Activated CD8-positive, alpha-beta memory T cell treated with anti-CD3 and anti-CD28 coated beads, Interleukin-2, amount 50 U/mL, for 1 hour (primary cell): ENCODE measurements around the gene DNTT.

Source experiments
- DNase-seq: peaks from one replicate; pipeline ENCODE4 v3.0.0-alpha.2; 2020; ENCODE audit errors: extremely low read depth

The DNTT gene

DNA sequence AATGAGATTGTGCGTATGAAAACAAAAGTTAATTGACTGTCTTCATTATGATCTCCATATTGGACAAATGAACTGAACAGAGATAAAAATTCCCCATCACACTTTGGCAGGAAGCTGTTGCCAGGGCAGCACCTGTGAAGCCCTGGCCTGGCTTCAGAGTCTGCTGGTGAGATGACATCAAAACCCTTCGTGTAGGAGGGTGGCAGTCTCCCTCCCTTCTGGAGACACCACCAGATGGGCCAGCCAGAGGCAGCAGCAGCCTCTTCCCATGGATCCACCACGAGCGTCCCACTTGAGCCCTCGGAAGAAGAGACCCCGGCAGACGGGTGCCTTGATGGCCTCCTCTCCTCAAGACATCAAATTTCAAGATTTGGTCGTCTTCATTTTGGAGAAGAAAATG is at the start of gene DNTT:
Gene DNTT (plus strand): TSS at position 205 of the 400 bp plus-strand sequence. CDS start 64 bp downstream, at position 269.
- DNase-seq: no peak

DNA sequence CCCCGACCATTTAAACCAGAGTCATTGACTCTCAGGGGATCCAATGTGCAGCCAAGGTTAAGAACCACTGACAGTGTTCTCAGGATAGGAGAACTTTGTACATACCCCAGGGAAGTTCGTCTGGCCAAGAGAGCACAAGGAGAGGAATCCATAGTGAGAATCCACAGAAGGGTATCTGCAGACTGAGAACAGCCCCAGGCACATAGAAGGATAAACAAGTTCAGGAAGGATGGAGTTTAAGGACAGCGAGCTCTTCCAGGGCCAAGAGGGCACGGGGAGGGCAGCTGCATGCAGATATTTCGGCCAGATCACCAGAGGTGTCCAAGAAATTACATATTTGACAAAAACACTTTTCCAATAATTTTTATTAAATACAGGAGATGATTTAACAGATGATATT is 49.3 kb upstream of the DNTT start:
- no peak for DNase-seq

- DNase-seq: no peak
Measured at GRCh38 chr10:96255549-96256333, 48.5 kb upstream of the DNTT start.

DNA sequence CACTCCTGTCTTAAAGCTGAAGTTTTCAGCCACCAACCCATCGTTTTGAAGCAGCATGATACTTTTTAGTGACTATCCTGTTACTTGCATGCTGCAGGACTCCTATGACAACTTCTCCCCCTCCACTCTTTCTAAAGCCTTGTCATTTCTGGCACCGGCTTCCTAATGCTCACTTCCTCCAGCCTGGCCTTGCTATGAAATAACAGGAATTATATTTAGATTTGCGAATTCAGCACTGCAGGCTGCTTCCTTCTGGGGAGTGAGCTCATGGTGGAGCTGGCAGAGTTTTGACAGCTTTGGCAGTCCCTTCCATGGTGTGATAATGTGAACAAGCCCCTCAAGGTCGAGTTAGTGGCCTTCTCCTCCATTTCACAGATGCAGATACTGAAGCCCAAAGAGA is 46.3 kb upstream of the DNTT start:
- no peak for DNase-seq

DNA sequence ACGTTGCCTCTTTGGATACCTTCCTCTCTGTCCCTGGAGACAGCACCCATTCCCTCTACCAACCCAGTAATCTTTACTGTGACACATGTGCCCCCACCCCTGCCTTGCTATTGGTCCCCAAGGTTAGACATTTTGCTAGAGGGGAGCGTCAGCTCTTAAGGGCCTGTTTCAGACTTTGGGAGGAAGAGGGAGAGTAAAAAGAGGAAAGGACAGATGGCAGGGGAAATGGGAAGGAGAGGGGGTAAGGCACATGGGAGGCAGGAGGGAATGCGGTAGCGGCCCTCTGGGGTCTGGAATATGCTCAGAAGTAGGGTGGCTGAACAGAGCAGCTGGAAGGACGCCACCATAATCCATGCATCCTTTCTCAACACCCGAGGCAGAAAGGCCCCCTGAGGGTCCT is 45.1 kb upstream of the DNTT start:
- DNase-seq: no peak

GRCh38 chr10:96260014-96260413 is 44.2 kb upstream of the DNTT start:
- no peak for DNase-seq

GRCh38 chr10:96261132-96261531 is 43.1 kb upstream of the DNTT start:
- no peak for DNase-seq

DNA sequence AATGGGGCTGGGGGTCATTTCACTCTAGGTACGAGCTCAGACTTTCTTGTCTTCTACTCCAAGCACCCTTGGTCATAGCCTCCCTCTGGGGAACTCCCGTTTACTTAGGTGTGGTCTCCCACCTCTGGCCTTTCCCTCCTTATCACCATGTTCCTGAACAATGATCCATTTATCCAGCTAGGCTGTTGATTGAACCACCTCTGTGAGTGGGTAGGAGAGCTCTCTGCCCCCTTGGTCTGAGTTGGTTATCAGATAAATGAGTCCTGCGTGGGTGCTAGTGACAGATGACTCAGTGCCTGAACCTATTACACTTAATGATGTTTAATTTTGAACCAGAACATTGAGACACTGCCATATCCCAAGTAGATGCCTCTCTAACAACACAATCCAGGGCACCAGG is 42.3 kb upstream of the DNTT start:
- no peak for DNase-seq

GRCh38 chr10:96263176-96263575 is 41.1 kb upstream of the DNTT start:
- no peak for DNase-seq

DNA sequence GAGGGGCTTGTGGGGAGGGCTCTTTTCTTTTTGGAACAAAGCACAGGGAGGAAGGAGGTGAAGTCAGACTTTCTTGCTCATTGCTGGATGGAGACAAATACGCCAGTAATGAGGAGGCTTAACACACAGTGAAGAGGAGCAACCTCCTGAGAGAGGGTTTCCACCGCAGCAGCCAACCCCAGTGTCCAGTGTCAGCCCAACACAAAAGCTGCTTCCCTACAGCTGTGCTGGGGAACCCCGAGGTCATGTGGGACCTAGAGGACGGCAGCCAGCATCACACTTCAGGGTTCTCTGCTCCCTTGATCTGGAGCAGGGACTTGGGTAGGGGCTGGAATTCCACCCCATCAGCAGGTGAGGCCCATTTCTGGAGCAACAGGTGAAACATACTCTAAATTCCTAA is 40.6 kb upstream of the DNTT start:
- DNase-seq: no peak

- no peak for DNase-seq
Measured at GRCh38 chr10:96264938-96265337, 39.3 kb upstream of the DNTT start.

- no peak for DNase-seq
Measured at GRCh38 chr10:96266118-96266770, 38.0 kb upstream of the DNTT start.

GRCh38 chr10:96267234-96267705 is 37.0 kb upstream of the DNTT start:
- DNase-seq: no peak

GRCh38 chr10:96268341-96268909 is 35.8 kb upstream of the DNTT start:
- DNase-seq: no peak

- DNase-seq: no peak
Measured at GRCh38 chr10:96269438-96270300, 34.6 kb upstream of the DNTT start.

DNA sequence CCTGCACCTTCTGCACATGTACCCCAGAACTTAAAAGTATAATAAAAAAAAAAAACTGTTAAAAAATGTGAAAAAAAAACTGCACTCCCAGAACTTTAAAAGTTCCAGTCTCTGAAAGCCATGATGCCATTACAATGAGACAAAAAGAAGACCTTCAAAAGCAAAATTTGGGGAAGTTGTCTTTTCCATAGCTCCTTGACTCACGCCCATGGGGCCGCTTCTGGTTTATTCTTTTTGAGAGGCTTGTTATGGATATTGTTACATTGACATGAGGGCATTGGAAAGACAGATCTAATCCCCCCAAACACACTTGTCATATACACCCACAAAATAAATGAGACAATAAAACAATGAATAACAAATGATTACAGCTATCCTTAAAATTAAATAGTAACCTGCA is 33.7 kb upstream of the DNTT start:
- no peak for DNase-seq

DNA sequence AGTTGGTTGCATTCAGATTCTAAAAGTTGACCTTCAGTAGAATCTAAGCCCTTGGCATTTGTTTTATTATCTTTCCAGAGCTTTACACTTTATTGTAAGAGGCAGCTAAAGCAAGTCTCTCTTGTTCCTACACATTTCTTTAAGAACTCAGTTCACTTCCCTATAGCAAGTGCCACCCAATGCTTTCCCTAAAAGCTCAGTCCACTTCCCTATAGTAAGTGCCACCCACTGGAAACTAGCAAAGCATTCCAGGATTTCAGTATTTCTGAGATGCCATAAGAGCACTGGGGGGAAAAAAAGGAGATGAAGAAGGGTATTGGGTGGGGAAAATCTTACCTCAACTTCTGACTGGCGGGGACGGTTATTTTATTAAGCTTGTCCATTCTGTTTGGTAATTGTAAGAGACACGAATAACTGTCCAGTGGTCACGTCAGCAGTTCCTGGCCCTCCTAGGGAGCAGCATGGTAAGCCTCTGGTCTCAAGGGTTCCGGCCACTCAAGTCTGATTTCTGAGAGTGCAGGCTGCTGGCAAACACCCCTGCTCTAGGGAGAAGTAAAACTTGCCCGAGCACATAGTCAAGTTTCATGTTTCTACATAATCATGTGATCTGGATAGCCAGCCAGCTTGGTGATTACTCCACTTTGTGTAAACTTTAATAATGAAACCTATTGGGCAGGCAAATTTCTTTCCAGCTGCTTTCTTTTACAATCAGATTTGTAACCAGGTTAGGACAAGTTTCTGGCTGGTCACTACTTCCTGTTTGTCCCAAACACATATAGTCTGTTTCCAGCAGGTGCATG is 33.0 kb upstream of the DNTT start, which contains the start of gene BLNK:
Gene BLNK (minus strand): TSS at position 554 of the 800 bp plus-strand sequence. CDS start 171 bp downstream, at position 383.
- no peak for DNase-seq

DNA sequence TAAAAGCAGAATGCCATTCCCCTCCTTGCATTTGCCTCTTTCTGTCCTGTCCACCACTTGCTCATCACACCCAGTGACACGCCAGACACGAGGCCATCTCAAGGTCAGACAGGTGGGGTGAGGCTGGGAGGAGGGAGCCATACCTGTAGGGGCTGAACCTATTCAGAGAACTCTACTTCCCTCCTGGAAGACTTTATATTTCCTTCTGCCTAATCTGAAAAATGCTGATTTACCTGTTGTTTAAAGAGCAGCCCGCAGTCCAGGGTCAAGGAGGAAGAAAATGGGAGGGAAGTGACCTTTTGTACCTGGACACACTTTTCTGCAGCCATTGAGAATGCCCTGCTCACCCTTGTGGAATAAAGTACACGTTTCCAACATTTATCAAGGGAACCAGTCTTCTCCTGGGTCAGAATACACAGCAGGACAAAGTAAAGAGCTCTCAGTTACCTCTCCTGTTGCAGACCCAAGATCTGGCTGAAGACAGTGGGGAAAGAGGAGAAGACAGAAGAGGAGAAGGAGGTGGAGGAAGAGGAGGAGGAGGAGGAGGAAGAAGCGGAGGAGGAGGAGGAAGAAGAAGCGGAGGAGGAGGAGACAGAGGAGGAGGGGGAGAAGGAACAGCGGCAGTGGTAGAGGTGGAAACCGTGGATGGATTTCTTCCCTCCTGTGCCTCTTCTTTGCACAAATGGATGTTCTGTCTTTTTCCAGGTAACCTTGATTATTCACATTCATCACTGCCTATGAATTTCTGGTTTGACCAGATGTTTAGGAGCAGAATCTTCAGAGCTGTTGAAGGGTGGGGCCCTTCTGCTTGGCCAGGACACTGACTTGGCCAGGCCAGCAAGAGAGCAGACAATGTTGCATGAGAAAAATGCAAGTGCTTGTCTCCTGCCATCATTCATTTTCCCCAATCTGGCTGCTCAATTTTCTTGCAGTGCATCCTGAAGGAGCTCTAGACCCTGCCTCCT is 31.6 kb upstream of the DNTT start:
- no peak for DNase-seq

GRCh38 chr10:96275685-96276418 is 28.4 kb upstream of the DNTT start:
- no peak for DNase-seq
